T-helper 2 cell (primary cell): ENCODE data around the gene ALDH1A2.
"Not testable (repeated sequence)": the region's sequence is repeated elsewhere in the genome, so short reads cannot be mapped to it uniquely, and the experiment has no call there.

Experiments
- DNase-seq, 5 experiments: peaks; one replicate each; pipeline versions ENCODE4 v3.0.0 to v3.0.0-alpha.2; 2012 to 2022

The ALDH1A2 gene

GRCh38 chr15:58040150-58040549 lies 25.4 kb downstream of the ALDH1A2 start:
- DNase-seq, result no peak

DNA sequence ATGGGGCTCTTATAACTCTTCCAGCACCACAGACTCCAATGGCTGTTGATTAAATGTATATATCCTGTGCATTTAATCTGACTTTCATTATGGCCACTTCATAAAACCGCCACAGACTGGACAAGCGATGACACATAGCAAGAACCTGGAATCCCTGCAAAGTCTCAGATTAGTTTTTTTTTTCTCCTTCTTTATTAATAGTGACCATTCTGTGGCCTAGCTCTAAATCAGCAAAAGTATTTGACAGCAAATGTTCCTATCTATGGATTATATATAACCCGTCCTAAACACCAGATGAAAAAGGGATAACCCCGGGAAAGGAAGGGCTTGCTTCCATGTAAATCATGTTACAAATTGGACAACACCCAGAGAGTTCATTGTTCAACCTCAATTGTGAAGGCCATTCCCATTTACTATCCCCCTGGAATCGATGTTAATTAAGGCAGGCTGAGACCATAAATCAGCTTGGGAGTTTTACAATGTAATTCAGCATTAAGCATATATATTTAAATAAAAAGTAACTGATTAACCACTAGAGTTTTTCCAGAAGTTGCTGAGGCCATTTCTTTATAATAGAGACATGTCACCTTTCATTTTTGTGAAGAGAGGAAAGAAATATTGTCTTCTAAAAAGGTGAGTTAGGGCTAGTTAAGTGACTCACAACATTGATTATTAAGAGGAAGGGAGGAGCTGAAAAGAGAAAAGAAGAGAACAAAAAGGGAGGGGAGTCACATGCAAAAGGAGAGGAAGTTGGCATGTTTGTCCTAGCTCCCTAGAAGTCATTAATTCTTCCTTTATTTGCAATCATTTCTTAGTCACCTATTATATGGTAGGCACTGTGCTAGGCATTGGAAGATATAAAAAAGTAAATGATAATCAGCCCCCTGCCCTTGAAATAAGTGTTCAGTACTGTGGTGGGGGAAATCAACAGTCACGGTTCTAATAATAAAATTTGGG lies 26.2 kb downstream of the ALDH1A2 start:
- no peak for DNase-seq

- DNase-seq, result no peak
Measured at GRCh38 chr15:58038426-58039078, 27.0 kb downstream of the ALDH1A2 start.

DNA sequence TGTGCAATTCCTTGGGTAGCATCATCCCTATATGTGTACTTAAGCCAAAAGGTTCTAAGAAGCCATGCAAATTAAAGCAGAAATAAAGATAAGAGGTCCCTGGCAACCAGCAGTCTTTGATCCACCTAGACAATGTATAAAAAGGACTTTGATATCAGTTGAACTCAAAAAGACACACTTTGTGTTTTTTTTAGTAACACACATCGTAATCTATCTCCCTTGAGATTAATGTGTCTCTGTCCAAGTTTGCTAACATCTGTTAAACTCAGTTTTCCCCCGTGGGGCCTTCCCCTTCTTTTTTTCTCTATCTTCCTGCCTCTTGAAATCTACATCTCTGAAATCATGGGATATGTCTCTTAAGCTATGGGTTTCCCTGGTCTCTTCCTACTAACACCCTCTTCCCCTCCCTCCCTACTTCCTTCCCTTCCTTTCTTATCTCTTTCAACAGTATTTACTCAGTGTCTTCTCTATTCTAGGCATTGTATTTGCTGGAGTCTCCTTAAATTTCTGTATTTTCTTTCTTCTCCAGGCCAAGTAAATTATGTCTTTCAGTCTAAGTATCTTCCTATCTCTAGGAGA lies 27.7 kb downstream of the ALDH1A2 start:
- DNase-seq, result no peak

DNA sequence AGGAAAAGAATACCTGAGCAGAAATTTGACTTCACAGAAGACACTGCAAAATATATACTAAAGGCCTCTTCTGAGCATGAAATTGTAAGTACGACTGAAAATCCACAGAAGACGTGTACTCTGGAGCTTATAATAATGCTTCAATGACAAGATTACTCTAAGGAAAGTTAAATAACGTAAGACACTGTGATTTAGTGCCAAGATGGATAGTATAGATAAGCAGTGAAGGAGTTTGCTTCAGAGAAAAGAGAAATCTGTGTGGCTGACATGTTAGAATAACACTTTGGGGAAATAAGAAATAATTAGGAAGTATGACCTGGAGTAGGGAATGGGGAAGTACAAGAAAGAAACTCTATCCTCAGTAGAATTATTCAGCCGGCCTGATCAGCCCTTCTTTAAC lies 28.9 kb downstream of the ALDH1A2 start:
- no peak for DNase-seq

GRCh38 chr15:58028392-58028791 lies 37.1 kb downstream of the ALDH1A2 start:
- DNase-seq, result not testable (repeated sequence)

DNA sequence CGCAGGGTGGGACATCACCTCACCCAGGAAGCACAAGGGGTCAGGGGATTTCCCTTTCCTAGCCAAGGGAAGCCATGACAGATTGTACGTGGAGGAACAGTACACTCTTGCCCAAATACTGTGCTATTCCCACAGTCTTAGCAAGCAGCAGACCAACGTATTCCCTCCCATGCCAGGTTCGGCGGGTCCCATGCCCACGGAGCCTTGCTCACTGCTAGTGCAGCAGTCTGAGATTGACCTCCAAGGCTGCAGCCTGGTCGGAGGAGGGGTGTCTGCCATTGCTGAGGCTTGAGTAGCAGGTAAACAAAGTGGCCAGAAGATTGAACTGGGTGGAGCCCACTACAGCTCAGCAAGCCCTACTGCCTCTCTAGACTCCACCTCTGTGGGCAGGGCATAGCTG lies 39.0 kb downstream of the ALDH1A2 start:
- no peak for DNase-seq

GRCh38 chr15:58026051-58026450 lies 39.5 kb downstream of the ALDH1A2 start:
- no peak for DNase-seq

DNA sequence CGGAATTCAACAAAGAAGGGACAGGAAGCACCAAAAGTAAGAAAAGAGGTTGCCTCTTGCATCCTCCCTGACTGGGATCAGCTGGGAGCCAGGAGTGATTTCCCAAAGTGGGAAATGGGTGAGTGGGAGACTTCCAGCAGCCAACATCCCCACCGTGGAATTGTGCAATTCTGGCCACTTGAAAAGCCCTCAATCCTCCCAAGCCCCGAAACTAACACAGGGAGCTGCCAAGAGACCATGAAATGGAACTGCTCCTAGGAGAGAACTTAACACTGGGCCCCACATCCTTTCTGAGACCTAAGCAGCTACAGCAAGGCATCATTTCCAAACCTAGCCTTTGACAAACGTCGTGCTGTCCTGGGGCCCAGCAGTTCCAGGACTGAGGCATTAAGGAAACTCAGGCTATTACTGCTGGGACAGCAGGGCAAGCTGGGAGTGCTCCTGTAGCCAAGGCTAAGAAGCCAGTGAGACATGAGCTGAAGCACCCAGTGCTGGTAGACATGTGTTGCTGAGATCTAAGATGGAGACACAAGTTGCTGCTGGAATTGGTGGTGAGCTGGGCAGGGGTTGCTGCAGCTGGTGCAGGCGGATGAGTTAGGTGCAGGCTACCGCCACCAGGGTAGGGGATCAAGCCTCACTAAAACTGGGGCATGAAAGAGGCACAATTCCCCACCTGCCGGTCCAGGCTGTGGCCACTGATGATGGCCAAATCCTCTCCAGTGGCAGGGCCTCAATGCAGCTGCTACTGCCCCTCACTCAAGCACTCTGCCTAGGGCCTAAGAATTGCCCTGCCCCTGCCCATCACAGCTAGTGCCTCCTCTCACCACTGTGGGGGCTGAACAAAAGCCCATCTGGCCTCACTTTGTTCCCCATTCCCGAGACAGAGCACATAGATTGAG lies 43.9 kb downstream of the ALDH1A2 start:
- no peak for DNase-seq

DNA sequence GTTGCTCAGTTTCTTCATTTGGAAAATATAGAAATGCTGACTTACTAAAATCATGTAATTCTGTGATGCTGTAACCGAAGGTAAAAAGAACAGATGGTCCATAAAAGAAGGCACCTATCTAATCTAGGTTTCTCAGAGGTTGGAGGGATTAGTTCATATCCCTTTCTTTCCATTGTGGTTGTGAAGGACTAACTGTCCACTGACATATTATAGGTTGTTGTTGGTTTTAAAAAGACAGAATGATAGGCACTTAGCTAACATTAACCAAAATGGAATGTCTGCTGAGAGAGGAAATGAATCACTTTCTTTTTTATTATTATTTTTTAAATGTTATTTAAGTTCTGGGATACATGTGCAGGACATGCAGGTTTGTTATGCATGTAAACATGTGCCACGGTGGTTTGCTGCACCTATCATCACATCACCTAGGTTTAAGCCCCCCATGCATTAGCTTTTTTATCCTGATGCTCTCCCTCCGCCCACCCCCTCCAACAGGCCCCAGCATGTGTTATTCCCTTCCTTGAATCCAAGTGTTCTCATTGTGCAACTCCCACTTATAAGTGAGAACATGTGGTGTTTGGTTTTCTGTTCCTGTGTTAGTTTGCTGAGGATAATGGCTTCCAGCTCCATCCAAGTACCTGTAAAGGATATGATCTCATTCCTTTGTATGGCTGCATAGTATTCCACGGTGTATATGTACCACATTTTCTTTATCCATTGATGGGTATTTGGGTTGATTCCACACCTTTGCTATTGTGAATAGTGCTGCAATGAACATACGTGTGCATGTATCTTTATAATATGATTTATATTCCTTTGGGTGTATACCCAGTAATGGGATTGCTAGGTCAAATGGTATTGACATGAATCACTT lies 45.8 kb downstream of the ALDH1A2 start:
- DNase-seq, result no peak

- no peak for DNase-seq
Measured at GRCh38 chr15:58017869-58018268, 47.6 kb downstream of the ALDH1A2 start.

GRCh38 chr15:58016581-58017175 lies 48.8 kb downstream of the ALDH1A2 start:
- no peak for DNase-seq

GRCh38 chr15:58015565-58015964 lies 49.9 kb downstream of the ALDH1A2 start:
- no peak for DNase-seq

DNA sequence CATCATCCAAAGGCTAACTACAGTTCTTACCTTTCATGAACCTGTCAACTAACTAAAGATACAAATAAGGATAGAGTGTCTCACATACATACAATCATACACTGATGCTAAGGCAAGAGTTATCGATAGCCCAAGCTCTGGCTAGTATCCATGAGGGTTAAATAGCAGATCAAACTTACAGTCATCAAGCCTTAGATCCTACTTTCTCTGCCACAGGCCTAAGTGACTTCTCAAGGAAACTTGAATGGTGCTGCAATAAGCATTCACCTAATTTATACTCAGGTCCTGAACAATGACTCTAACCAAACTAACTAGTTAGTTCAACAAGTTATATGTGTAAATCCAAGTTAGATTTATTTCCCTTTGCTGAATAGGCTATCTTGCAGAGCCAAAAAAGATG lies 51.0 kb downstream of the ALDH1A2 start:
- no peak for DNase-seq

DNA sequence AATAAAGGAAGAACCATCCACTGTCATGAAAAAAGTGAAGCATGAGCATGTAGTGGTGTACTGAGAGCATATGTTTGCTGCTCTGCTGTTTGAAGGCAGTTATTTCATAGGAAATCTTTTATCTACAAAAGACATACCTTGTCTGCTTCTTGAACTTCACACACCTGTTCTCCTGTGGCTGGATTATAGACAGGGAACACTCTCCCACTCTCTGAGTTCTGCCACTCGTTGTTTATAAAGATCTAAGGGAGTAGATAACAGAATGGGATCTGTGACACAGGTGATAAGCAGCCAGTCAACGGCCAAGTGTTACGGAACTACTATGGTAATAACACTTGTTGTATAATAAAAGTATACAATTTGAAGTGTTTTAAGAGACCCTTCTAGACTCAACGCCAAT lies 51.5 kb downstream of the ALDH1A2 start:
- no peak for DNase-seq

- no peak for DNase-seq
Measured at GRCh38 chr15:58010983-58011382, 54.5 kb downstream of the ALDH1A2 start.

- no peak for DNase-seq
Measured at GRCh38 chr15:58003810-58004209, 61.7 kb downstream of the ALDH1A2 start.

- DNase-seq, result no peak
Measured at GRCh38 chr15:58002338-58003126, 63.0 kb downstream of the ALDH1A2 start.

- DNase-seq, result not testable (repeated sequence)
Measured at GRCh38 chr15:57999699-58000098, 65.8 kb downstream of the ALDH1A2 start.

- no peak for DNase-seq
Measured at GRCh38 chr15:57996561-57996960, 69.0 kb downstream of the ALDH1A2 start.
